Stimulated activated CD8-positive, alpha-beta memory T cell treated with anti-CD3 and anti-CD28 coated beads, Interleukin-12 subunit alpha, Interleukin-12 subunit beta, amount 100 ng/mL, for 24 hours (primary cell): ENCODE measurements around the gene TXNIP.

Experiments
- DNase-seq: peaks from one replicate; pipeline ENCODE4 v3.0.0-alpha.2; 2020; ENCODE audit errors: extremely low read depth

TXNIP gene

DNA sequence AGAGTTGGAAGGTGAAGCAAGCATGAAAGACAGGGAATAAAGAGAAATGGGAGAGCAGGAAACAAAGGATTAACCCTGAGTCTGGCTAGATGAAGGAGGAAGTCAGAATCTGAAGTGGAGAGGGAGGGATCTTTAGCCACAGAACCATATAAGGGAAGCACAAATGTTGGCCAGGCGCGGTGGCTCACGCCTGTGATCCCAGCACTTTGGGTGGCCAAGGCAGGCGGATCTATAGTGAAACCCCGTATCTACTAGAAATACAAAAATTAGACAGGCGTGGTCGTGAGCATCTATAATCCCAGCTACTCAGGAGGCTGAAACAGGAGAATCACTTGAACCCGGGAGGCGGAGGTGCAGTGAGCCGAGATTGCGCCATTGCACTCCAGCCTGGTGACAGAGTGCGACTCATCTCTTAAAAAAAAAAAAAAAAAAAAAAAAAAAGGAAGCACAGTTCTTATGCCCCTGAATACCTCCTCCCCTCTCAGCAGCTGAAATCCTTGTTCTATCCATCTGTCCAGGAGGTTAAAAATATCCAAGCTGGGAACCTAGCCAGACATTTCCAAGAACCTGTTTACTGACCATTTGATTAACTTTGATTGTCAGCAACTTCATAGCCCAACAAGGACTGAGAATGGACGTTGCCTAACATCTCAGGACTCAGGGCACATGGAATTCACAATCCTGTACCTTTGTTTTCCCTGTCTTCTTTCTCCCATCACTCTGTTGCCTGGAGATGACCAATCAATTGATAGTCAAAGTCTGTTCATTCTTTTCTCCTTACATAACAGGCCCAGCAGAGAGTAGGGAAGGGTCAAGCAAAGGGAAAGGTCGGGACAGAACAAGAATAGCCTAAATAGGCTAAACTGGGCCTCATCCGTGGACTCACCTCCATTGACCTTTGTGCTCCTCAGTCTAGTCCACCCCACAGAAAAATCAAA lies 10.6 kb downstream of the TXNIP start:
- no peak for DNase-seq

DNA sequence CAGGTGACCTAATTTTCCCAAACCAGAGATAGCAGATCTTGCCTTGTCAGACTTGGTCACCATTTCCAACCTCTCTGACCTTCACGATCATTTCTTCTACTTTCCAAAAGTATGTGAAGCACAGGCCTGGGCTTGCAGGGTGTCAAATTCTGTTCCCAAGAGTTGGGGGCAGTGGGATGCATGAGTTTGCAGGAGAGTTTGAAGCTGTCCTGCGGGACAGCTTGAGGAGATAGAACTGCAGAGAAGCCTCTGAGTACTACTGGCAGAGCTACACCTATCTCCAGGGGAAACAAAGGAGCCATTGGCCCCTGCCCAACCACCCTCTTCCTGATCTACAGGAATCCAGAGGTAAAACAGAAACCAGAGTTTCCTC lies 11.3 kb downstream of the TXNIP start:
- no peak for DNase-seq

DNA sequence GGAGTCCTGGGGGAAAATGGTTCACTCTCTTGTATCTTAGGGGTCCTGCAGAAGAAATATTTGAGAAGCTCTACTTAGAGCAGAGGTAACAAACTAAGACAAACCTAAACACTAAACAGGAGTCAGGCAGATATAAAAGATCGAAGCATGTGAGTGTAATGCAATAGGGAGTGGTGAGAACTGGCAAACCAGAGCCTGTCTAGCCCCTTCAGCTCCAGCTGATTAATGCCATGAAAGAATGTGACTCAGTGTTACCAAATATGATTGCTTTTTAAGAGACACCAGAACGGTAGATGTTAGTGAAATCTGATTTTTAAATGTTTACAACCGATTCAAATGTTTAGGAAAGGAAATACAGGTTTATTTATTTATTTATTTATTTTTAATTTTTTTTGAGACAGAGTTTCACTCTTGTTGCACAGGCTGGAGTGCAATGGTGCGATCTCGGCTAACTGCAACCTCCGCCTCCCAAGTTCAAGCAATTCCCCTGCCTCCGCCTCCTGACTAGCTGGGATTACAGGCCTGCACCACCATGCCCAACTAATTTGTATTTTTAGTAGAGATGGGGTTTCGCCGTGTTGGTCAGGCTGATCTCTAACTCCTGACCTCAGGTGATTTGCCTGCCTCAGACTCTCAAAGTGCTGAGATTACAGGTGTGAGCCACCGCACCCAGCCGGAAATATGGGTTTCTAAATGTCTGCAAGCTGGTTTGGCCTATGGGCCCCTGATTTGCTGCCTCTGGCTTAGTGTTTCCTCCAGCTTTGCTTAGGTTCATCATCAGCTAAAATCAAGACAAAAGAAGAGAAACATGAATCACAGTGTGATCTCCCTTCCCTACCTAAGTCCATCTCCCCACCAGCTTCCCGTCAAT lies 12.2 kb downstream of the TXNIP start:
- no peak for DNase-seq

DNA sequence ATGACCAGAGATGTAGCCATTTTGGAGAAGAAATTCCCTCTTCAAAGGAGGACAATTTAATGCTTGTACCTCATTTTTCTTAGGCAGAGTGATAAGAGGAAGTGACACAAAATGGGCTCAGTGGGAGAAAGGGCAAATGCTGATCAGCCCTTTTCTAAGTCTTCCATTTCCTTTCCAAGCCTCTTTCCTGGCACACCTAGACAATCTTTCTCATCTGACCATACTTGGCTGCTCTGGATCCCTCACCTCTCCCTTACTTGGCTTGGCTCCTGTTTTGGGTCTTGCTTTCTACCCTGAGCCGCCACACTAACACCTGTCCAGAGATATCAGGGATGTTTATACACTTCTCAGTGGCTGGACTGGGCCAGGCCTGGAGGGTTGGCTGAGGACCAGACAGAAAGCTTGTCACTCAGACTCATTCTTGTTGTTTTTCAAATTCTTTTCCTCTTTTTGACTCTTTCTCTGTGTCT lies 13.1 kb downstream of the TXNIP start:
- DNase-seq: no peak

DNA sequence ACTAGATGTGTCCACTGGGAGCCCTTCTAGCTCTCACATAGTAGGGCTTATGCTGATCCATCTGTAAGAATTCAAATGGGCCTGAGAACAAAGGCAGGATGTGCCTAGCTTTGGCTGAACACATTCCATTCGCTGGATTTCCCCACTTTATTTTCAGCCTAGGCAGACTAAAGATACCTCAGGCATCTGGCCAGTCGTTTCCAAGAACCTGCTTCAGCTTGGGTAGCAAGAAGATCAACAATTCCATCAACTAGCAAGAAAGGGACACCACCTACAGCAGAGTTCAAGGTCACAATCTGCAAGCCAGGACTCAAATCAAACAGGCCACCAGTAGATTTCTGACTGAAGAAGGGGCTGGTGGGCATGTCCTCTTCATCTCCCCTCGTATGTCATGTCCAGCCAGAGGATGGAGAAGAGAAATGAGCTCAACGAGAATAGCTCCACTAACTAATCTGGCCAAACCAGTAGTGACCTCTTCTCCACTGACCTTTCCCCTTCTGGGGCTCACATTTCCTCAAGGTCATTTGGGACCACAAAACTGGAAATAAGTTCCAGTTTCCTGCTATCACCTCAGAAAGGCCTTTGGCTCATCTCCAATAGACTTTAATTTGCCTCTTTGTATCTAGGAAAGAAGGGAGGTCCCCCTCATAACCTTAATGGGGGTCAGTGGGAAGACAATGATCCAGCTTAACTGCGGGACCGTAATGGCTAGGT lies 14.2 kb downstream of the TXNIP start:
- no peak for DNase-seq

DNA sequence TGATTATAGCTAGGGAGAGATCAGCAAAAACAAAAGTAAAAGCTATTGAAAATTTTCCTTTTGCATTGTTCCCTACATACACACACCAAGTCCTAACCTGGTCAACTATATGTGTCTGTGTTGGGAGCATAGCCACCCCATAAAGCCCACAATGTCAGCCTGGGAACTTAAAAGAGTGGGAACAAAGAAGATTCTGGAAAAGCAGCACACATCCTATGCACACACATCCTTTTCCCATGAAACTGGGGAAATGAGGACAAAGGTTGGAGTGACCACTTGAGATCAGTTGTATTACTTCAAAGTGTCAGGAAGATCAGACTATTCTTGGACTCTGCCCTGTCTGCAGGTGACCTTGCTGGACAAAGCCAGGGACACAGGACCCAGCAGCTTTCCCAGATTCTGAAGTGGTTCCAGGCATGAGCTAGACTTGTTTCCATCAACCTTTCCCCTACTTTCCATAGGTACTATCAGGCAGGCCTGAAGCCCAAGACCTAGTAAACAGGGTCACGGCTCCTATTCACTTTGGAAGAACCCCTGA lies 15.9 kb downstream of the TXNIP start:
- no peak for DNase-seq

DNA sequence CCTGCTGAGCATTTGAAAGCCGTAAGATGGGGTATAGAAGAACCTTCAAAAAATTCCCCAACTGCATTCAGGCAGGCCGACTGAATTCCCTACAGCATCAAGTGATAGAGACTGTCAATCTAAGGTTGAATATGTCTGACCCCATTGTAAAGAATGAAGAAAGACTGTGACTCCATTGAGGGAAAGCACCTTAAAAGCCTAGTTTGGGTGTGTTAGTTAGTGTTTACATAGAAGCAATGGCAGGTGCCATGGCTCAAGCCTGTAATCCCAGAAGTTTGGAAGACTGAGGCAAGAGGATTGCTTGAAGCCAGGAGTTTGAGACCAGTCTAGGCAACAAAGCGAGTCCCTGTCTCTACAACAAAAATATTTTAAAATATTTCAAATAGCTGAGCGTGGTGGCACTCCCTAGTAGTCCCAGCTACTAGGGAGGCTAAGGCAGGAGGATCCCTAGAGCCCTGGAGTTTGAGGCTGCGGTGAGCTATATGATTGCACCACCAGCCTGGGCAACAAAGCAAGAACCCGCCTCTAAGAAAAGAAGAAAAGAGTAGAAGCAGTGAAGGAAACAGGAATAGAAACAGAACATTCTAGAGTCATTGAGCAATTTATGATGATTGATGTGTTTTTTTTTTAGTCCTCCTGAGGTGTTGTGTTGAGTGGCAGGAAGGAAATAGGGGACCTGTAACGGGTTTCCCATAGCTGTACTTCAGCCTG lies 16.5 kb downstream of the TXNIP start:
- no peak for DNase-seq

DNA sequence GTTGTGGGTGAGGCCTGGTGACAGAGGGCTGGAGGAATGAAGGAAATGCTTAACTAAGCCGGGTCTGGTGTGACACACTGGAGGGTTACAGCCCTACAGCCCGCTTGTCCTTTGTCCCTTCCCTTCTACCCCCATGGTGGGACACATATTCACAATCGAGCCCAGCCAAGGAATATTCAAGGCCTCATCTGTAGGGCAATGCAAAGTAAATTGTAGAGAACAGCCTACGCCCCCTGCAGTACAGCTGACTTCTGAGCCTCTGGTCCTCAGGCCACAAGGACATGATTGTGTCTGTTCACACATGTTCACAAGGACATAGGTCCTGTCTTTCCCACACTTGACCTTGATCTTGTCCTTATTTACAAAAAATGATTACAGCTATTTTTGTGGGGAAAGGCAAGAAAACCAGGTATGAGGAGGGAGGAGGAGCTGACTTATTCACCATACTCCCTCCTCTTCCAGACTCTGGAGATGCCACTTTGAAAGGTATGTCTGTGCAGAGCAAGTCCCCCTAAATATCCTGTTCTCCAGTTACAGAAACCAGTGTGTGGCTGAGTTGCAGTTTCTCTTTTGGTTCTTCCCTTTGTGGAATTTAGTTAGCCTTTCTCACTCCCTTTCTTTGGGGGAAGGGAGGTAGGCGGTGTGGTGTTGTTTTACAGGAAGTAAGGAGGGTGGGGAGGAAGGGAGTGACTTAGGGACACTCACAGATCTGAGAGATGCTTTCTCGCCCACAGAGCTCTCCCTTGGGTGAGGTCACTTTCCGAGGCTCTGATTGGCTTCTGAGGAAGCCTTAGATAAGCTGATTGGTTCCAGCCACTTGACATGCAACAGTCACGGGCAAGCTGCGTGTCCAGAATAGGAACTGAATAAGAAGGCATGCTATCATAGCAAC lies 17.3 kb downstream of the TXNIP start:
- DNase-seq: peak; percentile 60

DNA sequence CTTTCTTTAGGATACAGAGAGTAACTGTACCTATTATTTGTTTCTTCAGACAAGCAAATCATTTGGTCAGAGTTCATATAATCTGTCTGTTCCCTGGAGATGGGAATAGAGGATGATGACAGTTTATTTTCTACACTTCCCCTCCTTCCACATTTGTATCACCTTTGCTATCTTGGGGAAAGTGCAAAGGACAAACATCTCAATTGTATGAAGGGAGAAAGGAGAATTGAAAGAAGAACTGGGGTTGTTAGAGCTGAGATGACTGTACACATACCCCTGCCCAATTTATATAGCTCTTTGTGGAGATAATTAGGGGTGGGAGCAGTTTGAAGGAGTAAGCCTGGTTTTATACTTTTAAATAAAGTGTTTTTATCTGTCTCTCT lies 17.9 kb downstream of the TXNIP start:
- DNase-seq: no peak

DNA sequence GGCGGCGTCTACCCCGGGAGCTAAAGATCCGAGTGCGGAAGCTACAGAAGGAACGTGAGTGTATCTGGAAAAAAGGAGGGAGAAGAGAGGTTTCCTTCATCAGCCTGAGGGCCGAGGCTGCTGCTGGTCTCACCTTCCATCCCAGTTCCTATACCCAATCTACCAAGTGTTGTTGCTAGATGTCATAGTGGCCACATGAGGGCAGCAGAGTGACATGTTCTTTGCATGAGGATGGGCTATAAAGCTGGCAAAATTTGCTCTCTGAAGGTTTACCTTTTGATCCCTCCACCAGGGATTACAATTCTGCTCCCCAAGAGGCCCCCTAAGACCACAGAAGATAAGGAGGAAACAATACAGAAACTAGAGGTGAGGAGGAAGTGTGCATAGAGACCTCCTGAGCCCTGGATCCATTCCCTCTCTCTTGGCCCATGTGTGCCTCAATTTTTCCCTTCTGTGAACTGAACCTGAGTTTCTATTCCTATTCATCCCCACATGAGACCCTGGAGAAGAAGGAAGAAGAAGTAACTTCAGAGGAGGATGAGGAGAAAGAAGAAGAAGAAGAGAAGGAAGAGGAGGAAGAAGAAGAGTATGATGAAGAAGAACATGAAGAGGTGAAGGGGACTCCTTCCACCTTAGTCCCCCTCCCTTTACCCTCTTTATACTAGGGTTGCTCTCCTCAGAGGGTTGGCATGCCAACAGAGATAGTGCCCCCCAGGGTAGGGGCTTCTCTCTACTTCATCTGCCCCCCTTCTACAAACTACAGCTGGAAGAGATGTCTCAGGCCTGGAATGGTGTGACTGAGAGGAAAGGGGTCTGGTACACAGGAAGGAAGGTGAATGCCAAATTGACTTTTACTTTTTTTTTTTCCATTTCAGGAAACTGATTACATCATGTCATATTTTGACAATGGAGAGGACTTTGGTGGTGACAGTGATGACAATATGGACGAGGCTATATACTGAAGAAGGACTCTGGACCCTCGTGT lies 18.6 kb downstream of the TXNIP start:
- no peak for DNase-seq

DNA sequence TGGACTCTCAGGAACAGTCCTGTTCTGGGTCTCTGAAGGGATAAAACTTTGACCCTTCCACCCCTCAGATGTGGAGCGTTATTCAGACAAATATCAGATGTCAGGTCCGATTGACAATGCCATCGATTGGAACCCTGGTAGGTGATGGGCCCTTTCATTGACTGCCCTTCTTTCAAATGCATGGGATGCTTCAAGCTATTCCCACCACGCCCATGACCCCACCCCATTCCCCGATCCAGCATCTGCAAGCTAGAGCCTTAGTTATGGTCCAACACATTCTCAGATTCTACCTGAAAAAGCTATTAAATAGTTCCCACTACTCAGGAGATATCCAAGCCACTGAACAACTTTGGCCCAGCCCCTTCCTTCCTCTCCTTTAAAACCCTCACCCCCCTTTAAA lies 19.4 kb downstream of the TXNIP start:
- no peak for DNase-seq

DNA sequence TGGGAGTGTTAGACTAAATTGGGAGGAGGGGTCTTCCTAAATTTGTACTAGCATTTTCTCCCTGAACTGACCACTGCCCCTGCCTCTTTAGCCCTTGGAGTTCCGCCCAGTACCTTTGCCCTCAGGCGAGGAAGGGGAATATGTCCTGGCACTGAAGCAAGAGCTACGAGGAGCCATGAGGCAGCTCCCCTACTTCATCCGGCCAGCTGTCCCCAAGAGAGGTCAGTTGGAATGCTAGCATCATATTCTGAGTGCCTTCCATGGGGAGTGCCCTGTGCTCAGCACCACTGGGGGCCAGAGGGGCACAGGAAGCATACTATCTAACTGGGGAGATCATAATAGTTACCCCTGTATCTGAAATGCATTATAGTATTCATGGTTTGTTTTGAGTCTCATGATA lies 21.2 kb downstream of the TXNIP start:
- DNase-seq: no peak

DNA sequence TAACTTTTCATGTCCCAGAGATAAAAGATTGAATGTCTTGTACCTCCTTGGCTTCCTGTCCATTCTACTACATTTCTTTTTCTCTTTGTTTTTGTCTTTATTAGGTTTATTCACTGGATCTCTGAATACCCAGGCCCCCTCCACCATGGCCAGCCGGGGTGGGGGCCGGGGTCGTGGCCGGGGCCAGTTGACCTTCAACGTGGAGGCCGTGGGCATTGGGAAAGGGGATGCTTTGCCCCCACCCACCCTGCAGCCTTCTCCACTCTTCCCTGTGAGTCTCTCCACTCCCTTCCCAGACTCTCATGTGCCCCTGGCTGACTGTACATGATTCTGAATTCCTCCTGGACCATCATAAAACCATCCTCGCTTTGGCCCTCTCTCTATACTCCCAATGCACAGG lies 21.7 kb downstream of the TXNIP start:
- no peak for DNase-seq

DNA sequence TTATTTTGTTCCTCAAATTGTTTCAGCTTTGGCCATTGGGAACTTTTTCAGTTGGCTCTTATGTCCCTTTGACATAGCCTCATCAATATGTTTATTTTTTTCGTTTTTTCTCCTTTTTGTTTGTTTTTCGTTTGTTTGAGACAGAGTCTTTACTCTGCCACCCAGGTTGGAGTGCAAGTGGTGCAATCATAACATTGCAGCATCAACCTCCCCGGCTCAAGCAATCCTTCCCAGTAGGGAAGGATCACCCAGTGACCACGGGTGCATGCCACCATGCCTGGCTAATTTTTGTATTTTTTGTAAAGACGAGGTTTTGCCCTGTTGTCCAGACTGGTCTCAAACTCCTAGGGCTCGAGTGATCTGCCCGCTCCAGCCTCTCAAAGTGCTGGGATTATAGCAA lies 23.8 kb downstream of the TXNIP start:
- no peak for DNase-seq

DNA sequence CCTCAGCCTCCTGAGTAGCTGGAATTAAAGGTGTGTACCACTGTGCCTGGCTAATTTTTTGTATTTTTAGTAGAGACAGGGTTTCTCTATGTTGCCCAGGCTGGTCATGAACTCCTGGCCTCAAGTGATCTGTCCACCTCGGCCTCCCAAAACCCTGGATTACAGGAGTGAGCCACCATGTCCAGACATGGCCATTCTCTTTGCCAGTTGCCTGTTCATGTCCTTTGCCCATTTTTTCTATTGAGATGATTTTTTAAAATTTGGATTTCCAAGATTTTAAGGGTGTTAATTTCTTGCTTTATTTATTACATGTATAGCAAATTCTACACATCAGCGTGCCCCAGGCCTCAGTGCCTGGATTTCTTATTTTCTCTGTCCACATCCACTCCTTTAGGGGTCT lies 29.1 kb downstream of the TXNIP start:
- DNase-seq: no peak

DNA sequence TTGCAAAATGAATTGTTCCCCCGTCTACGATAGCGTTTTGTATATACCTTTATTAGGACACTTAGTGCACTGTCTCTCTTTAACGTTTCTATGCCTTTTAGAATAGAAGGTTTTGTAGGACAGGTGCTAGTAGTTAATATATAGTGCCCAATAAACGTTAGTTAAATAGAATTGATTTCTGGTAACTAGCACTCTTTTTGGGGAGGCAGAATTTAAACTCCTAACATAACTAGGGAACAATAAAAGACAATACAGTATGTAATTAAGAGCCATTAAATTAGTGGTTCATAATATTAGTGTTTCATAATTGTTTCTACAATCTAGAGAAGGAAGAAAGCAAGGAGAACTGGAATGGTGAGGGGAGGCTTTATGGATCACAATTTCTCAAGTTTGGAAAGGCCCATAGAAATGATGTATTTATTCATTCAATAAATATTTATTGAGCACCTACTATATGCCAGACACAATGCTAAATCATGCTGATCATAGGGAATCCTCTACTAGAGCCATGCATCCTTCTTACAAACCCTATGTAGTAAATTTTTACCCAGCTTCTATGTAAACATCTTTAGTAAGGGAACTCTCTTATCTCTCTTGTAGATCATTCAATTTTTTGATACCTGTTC lies 31.1 kb downstream of the TXNIP start:
- DNase-seq: no peak

DNA sequence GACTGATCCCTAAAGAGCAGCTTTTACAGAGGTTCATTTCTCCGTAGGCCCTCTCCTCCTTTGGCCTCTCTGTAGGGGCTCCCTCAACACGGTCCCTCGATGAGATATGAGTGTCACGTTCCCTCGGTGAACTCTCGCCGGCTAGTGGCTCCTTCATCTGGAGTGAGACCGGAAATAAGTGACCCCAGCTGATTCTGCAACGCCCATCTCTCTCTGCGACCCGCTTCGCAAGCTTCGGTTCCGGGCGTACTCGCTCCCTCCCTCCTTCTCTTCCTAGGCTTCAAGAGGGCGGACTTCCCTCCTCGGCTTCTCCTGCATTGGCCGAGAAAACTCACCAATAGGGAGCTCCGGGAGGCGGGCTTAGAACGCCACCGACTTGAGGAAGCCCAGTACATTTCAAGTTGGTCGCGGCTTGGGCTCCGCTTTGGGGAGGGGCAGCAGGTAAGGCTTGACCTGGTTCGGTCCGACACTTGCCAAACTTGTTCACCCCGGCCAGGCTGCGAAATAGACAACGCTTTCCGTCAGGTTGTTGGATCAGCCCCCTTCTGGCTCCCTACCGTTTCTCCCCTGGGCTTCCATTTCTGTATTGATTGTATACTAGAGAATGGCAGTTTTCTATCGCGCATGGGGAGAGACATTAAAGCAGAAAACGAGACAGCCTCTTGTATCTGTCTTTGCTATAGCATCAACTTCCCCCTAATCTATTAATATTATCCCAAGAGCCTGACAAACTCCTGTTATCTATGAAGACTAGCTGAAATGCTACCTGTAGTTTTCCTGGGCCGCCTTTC lies 31.9 kb downstream of the TXNIP start, which contains the start of the genes ANKRD34A and POLR3GL:
Gene ANKRD34A (minus strand): TSS at position 248 of the 791 bp plus-strand sequence. CDS start 2,816 bp downstream, outside the sequence.
Gene POLR3GL (plus strand): TSS at position 363 of the 791 bp plus-strand sequence. CDS start 10,176 bp downstream, outside the sequence.
- peak; percentile 69 for DNase-seq
